ENCODE measurements around the gene ZNF888. TPM values are rescaled to one million over a fixed set of nuclear protein-coding genes. Genes with fewer than 3 reads are reported as not detected.

The ZNF888 gene
- total and polyA plus RNA-seq, 9 of the 15 experiments (the other 6 are each of a cell fraction or from before 2014, with no cell fraction given) = 1.6 to 13.3 (median 9.9) TPM

DNA sequence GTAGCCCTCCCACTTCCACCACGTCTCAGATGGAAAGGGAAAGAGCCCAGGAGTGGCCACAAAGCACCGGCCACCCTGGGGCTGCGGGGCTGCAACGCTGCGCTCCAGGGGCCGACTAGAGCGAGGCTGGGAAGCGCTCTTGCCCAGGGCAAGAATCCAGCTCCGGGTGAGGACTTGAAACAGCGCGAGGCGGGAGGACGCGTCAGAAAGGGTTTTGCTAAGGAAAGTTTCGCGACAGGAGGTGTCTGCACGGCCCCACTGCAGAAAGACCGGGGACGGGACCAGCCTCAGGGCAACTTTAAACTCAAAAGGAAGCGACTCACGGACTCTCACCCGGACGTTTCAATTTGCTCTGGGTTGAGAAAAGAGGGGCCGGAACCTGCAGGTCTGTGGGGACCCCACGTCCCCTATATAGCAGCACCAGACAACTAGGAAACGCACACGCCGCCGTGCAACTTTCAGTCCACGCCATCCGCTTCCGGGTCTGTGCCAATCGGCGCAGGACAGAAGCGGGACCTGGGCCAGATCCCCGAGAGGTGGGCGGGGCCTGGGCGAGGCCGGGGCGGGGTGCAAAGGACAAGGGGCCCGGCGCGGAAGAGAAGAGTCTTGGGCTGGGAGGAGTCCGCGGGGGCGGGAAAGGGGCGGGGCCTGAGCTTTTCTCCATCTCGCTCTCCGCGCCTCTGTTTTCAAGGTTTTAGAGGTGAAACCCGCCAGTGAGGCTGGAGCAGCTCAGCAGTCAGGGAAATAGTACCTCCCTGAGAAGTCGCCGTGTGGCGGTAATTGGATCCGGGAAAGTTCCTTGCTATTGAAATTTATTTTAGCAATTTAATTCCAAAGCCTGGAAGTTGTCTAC is 39.4 kb upstream of the ZNF888 start, which contains the start of gene ZNF816 (continued):
- TF ChIP-seq, protein P1, sequence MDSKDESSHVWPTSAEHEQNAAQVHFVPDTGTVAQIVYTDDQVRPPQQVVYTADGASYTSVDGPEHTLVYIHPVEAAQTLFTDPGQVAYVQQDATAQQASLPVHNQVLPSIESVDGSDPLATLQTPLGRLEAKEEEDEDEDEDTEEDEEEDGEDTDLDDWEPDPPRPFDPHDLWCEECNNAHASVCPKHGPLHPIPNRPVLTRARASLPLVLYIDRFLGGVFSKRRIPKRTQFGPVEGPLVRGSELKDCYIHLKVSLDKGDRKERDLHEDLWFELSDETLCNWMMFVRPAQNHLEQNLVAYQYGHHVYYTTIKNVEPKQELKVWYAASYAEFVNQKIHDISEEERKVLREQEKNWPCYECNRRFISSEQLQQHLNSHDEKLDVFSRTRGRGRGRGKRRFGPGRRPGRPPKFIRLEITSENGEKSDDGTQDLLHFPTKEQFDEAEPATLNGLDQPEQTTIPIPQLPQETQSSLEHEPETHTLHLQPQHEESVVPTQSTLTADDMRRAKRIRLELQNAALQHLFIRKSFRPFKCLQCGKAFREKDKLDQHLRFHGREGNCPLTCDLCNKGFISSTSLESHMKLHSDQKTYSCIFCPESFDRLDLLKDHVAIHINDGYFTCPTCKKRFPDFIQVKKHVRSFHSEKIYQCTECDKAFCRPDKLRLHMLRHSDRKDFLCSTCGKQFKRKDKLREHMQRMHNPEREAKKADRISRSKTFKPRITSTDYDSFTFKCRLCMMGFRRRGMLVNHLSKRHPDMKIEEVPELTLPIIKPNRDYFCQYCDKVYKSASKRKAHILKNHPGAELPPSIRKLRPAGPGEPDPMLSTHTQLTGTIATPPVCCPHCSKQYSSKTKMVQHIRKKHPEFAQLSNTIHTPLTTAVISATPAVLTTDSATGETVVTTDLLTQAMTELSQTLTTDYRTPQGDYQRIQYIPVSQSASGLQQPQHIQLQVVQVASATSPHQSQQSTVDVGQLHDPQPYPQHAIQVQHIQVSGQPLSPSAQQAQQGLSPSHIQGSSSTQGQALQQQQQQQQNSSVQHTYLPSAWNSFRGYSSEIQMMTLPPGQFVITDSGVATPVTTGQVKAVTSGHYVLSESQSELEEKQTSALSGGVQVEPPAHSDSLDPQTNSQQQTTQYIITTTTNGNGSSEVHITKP (IDR thresholded peaks at IDR 0.05; ENCODE audit: partially characterized antibody) = peak; percentile 29
- TF ChIP-seq TFAM (CRISPR knock-in tag; conservative IDR thresholded peaks at IDR 0.05) (no peak), ZNF217 (CRISPR knock-in tag; IDR thresholded peaks at IDR 0.05) (no peak), KDM5B (IDR thresholded peaks at IDR 0.05; ENCODE audit: insufficient replicate concordance, low read depth, low read length) (peak; percentile 83), CTBP1 (IDR thresholded peaks at IDR 0.05; ENCODE audit: borderline replicate concordance) (0 out of 2 replicates have a peak, but pooled peaks have one; percentile 23), FOXM1 (IDR thresholded peaks at IDR 0.05; ENCODE audit: low read depth) (no peak), FOXM1 (CRISPR knock-in tag; IDR thresholded peaks at IDR 0.05; ENCODE audit: low read depth) (no peak), E2F3 (CRISPR knock-in tag; IDR thresholded peaks at IDR 0.05) (no peak), POU5F1 (IDR thresholded peaks at IDR 0.05; ENCODE audit: borderline replicate concordance, low read depth, low read length, partially characterized antibody) (no peak), NRF1 (conservative IDR thresholded peaks at IDR 0.05 in 1 of 2, IDR thresholded peaks at IDR 0.05 in 1 of 2) (peak; percentile 72 to 77), YY1 (IDR thresholded peaks at IDR 0.05; ENCODE audit: borderline replicate concordance in 1 of 3, control insufficient read depth in 1 of 3, extremely low read depth in 1 of 3, insufficient read depth in 3 of 3, insufficient read length in 1 of 3, insufficient replicate concordance in 2 of 3, low read depth in 1 of 3, low read length in 2 of 3) (peak in 2 of 3 experiments; percentile 39 to 43), ATF7 (IDR thresholded peaks at IDR 0.05) (peak; percentile 36; the same call in 1 of the 2 replicates), EP400 (IDR thresholded peaks at IDR 0.05) (peak; percentile 78), NBN (IDR thresholded peaks at IDR 0.05; ENCODE audit: low read depth) (0 out of 2 replicates have a peak, but pooled peaks have one; percentile 13), TBP (optimal IDR thresholded peaks at IDR 0.05; ENCODE audit: low read depth, low read length) (peak; percentile 49), NFXL1 (CRISPR knock-in tag; IDR thresholded peaks at IDR 0.05) (no peak), CBX1 (IDR thresholded peaks at IDR 0.05; ENCODE audit: low read depth) (0 out of 2 replicates have a peak, but pooled peaks have one; percentile 11), CREM (IDR thresholded peaks at IDR 0.05; ENCODE audit: low read depth) (peak; percentile 47)
- TF ChIP-seq, protein P2, sequence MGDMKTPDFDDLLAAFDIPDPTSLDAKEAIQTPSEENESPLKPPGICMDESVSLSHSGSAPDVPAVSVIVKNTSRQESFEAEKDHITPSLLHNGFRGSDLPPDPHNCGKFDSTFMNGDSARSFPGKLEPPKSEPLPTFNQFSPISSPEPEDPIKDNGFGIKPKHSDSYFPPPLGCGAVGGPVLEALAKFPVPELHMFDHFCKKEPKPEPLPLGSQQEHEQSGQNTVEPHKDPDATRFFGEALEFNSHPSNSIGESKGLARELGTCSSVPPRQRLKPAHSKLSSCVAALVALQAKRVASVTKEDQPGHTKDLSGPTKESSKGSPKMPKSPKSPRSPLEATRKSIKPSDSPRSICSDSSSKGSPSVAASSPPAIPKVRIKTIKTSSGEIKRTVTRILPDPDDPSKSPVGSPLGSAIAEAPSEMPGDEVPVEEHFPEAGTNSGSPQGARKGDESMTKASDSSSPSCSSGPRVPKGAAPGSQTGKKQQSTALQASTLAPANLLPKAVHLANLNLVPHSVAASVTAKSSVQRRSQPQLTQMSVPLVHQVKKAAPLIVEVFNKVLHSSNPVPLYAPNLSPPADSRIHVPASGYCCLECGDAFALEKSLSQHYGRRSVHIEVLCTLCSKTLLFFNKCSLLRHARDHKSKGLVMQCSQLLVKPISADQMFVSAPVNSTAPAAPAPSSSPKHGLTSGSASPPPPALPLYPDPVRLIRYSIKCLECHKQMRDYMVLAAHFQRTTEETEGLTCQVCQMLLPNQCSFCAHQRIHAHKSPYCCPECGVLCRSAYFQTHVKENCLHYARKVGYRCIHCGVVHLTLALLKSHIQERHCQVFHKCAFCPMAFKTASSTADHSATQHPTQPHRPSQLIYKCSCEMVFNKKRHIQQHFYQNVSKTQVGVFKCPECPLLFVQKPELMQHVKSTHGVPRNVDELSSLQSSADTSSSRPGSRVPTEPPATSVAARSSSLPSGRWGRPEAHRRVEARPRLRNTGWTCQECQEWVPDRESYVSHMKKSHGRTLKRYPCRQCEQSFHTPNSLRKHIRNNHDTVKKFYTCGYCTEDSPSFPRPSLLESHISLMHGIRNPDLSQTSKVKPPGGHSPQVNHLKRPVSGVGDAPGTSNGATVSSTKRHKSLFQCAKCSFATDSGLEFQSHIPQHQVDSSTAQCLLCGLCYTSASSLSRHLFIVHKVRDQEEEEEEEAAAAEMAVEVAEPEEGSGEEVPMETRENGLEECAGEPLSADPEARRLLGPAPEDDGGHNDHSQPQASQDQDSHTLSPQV (IDR thresholded peaks at IDR 0.05) = no peak
